ENCODE data around the gene GCC2. TPM values are rescaled to one million over a fixed set of nuclear protein-coding genes. Genes with fewer than 3 reads are reported as not detected.
"Not testable (repeated sequence)": the region's sequence is repeated elsewhere in the genome, so short reads cannot be mapped to it uniquely, and the experiment has no call there.

GCC2 gene
- total RNA-seq, 1 donor from 2014 or later: 19.8 TPM

- Histone ChIP-seq H3K9me3 (ENCODE audit: control insufficient read depth in 3 of 3, low read length in 3 of 3) (no peaks in the 10 kb centered on the region), H3K36me3 (ENCODE audit: control insufficient read depth in 3 of 3, insufficient read depth in 3 of 3, low read length in 3 of 3) (no peaks in the 10 kb centered on the region), H3K4me3 (ENCODE audit: low read length in 3 of 3) (no peak overlapping the region), H3K9ac (ENCODE audit: low read depth in 1 of 3, low read length in 3 of 3) (no peak overlapping the region), H3K27ac (ENCODE audit: low read depth, low read length) (no peak overlapping the region), H3K4me1 (ENCODE audit: control insufficient read depth in 3 of 3, insufficient read depth in 3 of 3, low read length in 3 of 3) (peaks cover 6 to 15% (median 7%) of the 10 kb centered on the region in 3 donors), H3K27me3 (ENCODE audit: control insufficient read depth in 3 of 3, insufficient read depth in 3 of 3, low read length in 3 of 3) (no peaks in the 10 kb centered on the region)
Measured at GRCh38 chr2:108444941-108445840, 3.8 kb upstream of the GCC2 start.

GRCh38 chr2:108446703-108447102, 2.3 kb upstream of the GCC2 start:
- Histone ChIP-seq H3K4me1 (ENCODE audit: control insufficient read depth in 3 of 3, insufficient read depth in 3 of 3, low read length in 3 of 3) (peaks cover 6 to 18% (median 7%) of the 10 kb centered on the region in 3 donors), H3K4me3 (ENCODE audit: low read length in 3 of 3) (no peak overlapping the region)

GRCh38 chr2:108447947-108448677, 894 bp upstream of the GCC2 start:
- H3K27ac ChIP-seq (ENCODE audit: low read depth, low read length): peak overlapping the region; percentile 80

More at GRCh38 chr2:108446703-108447102, 2.3 kb upstream of the GCC2 start:
- Histone ChIP-seq H3K9me3 (ENCODE audit: control insufficient read depth in 3 of 3, low read length in 3 of 3) (no peaks in the 10 kb centered on the region), H3K27me3 (ENCODE audit: control insufficient read depth in 3 of 3, insufficient read depth in 3 of 3, low read length in 3 of 3) (no peaks in the 10 kb centered on the region), H3K27ac (ENCODE audit: low read depth, low read length) (no peak overlapping the region), H3K36me3 (ENCODE audit: control insufficient read depth in 3 of 3, insufficient read depth in 3 of 3, low read length in 3 of 3) (peaks cover 0 to 1% (median 0%) of the 10 kb centered on the region in 3 donors), H3K9ac (ENCODE audit: low read depth in 1 of 3, low read length in 3 of 3) (no peak overlapping the region)

GRCh38 chr2:108449410-108450130, 564 bp downstream of the GCC2 start:
- Histone ChIP-seq H3K4me1 (ENCODE audit: control insufficient read depth in 3 of 3, insufficient read depth in 3 of 3, low read length in 3 of 3) (peaks cover 6 to 18% (median 7%) of the 10 kb centered on the region in 3 donors), H3K9ac (ENCODE audit: low read depth in 1 of 3, low read length in 3 of 3) (peak overlapping the region; percentile 90 to 95 (median 91)), H3K36me3 (ENCODE audit: control insufficient read depth in 3 of 3, insufficient read depth in 3 of 3, low read length in 3 of 3) (peaks cover 4 to 22% (median 14%) of the 10 kb centered on the region in 3 donors), H3K27me3 (ENCODE audit: control insufficient read depth in 3 of 3, insufficient read depth in 3 of 3, low read length in 3 of 3) (no peaks in the 10 kb centered on the region), H3K4me3 (ENCODE audit: low read length in 3 of 3) (peak overlapping the region; percentile 78 to 97 (median 96)), H3K27ac (ENCODE audit: low read depth, low read length) (peak overlapping the region; percentile 80), H3K9me3 (ENCODE audit: control insufficient read depth in 3 of 3, low read length in 3 of 3) (no peaks in the 10 kb centered on the region)

More at GRCh38 chr2:108447947-108448677, 894 bp upstream of the GCC2 start:
- Histone ChIP-seq H3K36me3 (ENCODE audit: control insufficient read depth in 3 of 3, insufficient read depth in 3 of 3, low read length in 3 of 3) (peaks cover 0 to 10% (median 4%) of the 10 kb centered on the region in 3 donors), H3K4me1 (ENCODE audit: control insufficient read depth in 3 of 3, insufficient read depth in 3 of 3, low read length in 3 of 3) (peaks cover 6 to 18% (median 7%) of the 10 kb centered on the region in 3 donors), H3K27me3 (ENCODE audit: control insufficient read depth in 3 of 3, insufficient read depth in 3 of 3, low read length in 3 of 3) (no peaks in the 10 kb centered on the region), H3K4me3 (ENCODE audit: low read length in 3 of 3) (peak overlapping the region; percentile 78 to 97 (median 96)), H3K9me3 (ENCODE audit: control insufficient read depth in 3 of 3, low read length in 3 of 3) (no peaks in the 10 kb centered on the region), H3K9ac (ENCODE audit: low read depth in 1 of 3, low read length in 3 of 3) (peak overlapping the region; percentile 90 to 95 (median 91))

- H3K27ac ChIP-seq (ENCODE audit: low read depth, low read length): no peak overlapping the region
- no peaks in the 10 kb centered on the region for H3K27me3 ChIP-seq (ENCODE audit: control insufficient read depth in 3 of 3, insufficient read depth in 3 of 3, low read length in 3 of 3)
- peaks cover 6 to 18% (median 7%) of the 10 kb centered on the region in 3 donors for H3K4me1 ChIP-seq (ENCODE audit: control insufficient read depth in 3 of 3, insufficient read depth in 3 of 3, low read length in 3 of 3)
- H3K36me3 ChIP-seq (ENCODE audit: control insufficient read depth in 3 of 3, insufficient read depth in 3 of 3, low read length in 3 of 3): peaks cover 4 to 31% (median 26%) of the 10 kb centered on the region in 3 donors
- no peak overlapping the region for H3K4me3 ChIP-seq (ENCODE audit: low read length in 3 of 3)
- no peaks in the 10 kb centered on the region for H3K9me3 ChIP-seq (ENCODE audit: control insufficient read depth in 3 of 3, low read length in 3 of 3)
- no peak overlapping the region for H3K9ac ChIP-seq (ENCODE audit: low read depth in 1 of 3, low read length in 3 of 3)
Measured at GRCh38 chr2:108450863-108451262, 1.9 kb downstream of the GCC2 start.

- Histone ChIP-seq H3K27me3 (ENCODE audit: control insufficient read depth in 3 of 3, insufficient read depth in 3 of 3, low read length in 3 of 3) (no peaks in the 10 kb centered on the region), H3K9ac (ENCODE audit: low read depth in 1 of 3, low read length in 3 of 3) (no peak overlapping the region), H3K36me3 (ENCODE audit: control insufficient read depth in 3 of 3, insufficient read depth in 3 of 3, low read length in 3 of 3) (peaks cover 7 to 37% (median 31%) of the 10 kb centered on the region in 3 donors), H3K4me1 (ENCODE audit: control insufficient read depth in 3 of 3, insufficient read depth in 3 of 3, low read length in 3 of 3) (peaks cover 6 to 18% (median 7%) of the 10 kb centered on the region in 3 donors), H3K9me3 (ENCODE audit: control insufficient read depth in 3 of 3, low read length in 3 of 3) (no peaks in the 10 kb centered on the region), H3K27ac (ENCODE audit: low read depth, low read length) (no peak overlapping the region), H3K4me3 (ENCODE audit: low read length in 3 of 3) (no peak overlapping the region)
Measured at GRCh38 chr2:108451976-108452375, 3.0 kb downstream of the GCC2 start.

- H3K9ac ChIP-seq (ENCODE audit: low read depth in 1 of 3, low read length in 3 of 3); H3K4me3 ChIP-seq (ENCODE audit: low read length in 3 of 3); H3K27ac ChIP-seq (ENCODE audit: low read depth, low read length); H3K27me3 ChIP-seq (ENCODE audit: control insufficient read depth in 3 of 3, insufficient read depth in 3 of 3, low read length in 3 of 3); H3K9me3 ChIP-seq (ENCODE audit: control insufficient read depth in 3 of 3, low read length in 3 of 3): not testable (repeated sequence)
- peaks cover 7 to 43% (median 31%) of the 10 kb centered on the region in 3 donors for H3K36me3 ChIP-seq (ENCODE audit: control insufficient read depth in 3 of 3, insufficient read depth in 3 of 3, low read length in 3 of 3)
- peaks cover 2 to 15% (median 3%) of the 10 kb centered on the region in 3 donors for H3K4me1 ChIP-seq (ENCODE audit: control insufficient read depth in 3 of 3, insufficient read depth in 3 of 3, low read length in 3 of 3)
Measured at GRCh38 chr2:108453530-108453929, 4.5 kb downstream of the GCC2 start.

GRCh38 chr2:108454440-108454839, 5.4 kb downstream of the GCC2 start:
- Histone ChIP-seq H3K27ac (ENCODE audit: low read depth, low read length) (no peak overlapping the region), H3K27me3 (ENCODE audit: control insufficient read depth in 3 of 3, insufficient read depth in 3 of 3, low read length in 3 of 3) (no peaks in the 10 kb centered on the region), H3K36me3 (ENCODE audit: control insufficient read depth in 3 of 3, insufficient read depth in 3 of 3, low read length in 3 of 3) (peaks cover 7 to 43% (median 31%) of the 10 kb centered on the region in 3 donors), H3K9ac (ENCODE audit: low read depth in 1 of 3, low read length in 3 of 3) (no peak overlapping the region), H3K4me3 (ENCODE audit: low read length in 3 of 3) (no peak overlapping the region), H3K9me3 (ENCODE audit: control insufficient read depth in 3 of 3, low read length in 3 of 3) (no peaks in the 10 kb centered on the region), H3K4me1 (ENCODE audit: control insufficient read depth in 3 of 3, insufficient read depth in 3 of 3, low read length in 3 of 3) (peaks cover 0 to 10% (median 0%) of the 10 kb centered on the region in 3 donors)

- Histone ChIP-seq H3K36me3 (ENCODE audit: control insufficient read depth in 3 of 3, insufficient read depth in 3 of 3, low read length in 3 of 3) (peaks cover 7 to 43% (median 32%) of the 10 kb centered on the region in 3 donors), H3K9ac (ENCODE audit: low read depth in 1 of 3, low read length in 3 of 3) (no peak overlapping the region)
Measured at GRCh38 chr2:108455571-108455970, 6.6 kb downstream of the GCC2 start.

More at GRCh38 chr2:108455571-108455970, 6.6 kb downstream of the GCC2 start:
- Histone ChIP-seq H3K4me1 (ENCODE audit: control insufficient read depth in 3 of 3, insufficient read depth in 3 of 3, low read length in 3 of 3) (no peaks in the 10 kb centered on the region), H3K27me3 (ENCODE audit: control insufficient read depth in 3 of 3, insufficient read depth in 3 of 3, low read length in 3 of 3) (no peaks in the 10 kb centered on the region), H3K9me3 (ENCODE audit: control insufficient read depth in 3 of 3, low read length in 3 of 3) (no peaks in the 10 kb centered on the region), H3K4me3 (ENCODE audit: low read length in 3 of 3) (no peak overlapping the region), H3K27ac (ENCODE audit: low read depth, low read length) (no peak overlapping the region)
